HL-60 (cell line): ENCODE results near the gene AP2B1.
A peak's percentile ranks its signal among the peaks of the same experiment; 100 is the strongest.

ENCODE experiments used
- DNase-seq, 2 experiments: peaks; one replicate each; pipeline ENCODE4 v3.0.0-alpha.2; 2010 to 2020; ENCODE audit warnings: low read depth in 1 of 2, low spot score in 1 of 2
- H3K27ac ChIP-seq: fragments of 250-450 bp; sonication (Bioruptor Pico); replicated peaks from 2 replicates; pipeline ENCODE4 v1.5.1; 2020; ENCODE audit warnings: mild to moderate bottlenecking, moderate library complexity
- H3K27me3 ChIP-seq: fragments of 250-450 bp; sonication (Bioruptor Pico); 2 replicates; pipeline ENCODE4 v1.5.1; 2021; ENCODE audit warnings: mild to moderate bottlenecking, moderate library complexity; ENCODE audit not compliant: insufficient read depth, poor library complexity, severe bottlenecking
- H3K4me3 ChIP-seq: replicated peaks from 2 replicates; pipeline ENCODE4 v1.5.1; 2011; ENCODE audit warnings: mild to moderate bottlenecking, control low read depth, low read length; ENCODE audit not compliant: insufficient read depth
- CTCF ChIP-seq: IDR thresholded peaks from one replicate; pipeline ENCODE4 v1.5.1; 2011; ENCODE audit warnings: low read length, control low read depth, inconsistent platforms; ENCODE audit not compliant: insufficient read depth
- GABPA ChIP-seq: IDR thresholded peaks from 2 replicates; pipeline ENCODE4 v1.6.1; 2012; ENCODE audit warnings: low read depth
- POLR2AphosphoS5 ChIP-seq: IDR thresholded peaks from 2 replicates; pipeline ENCODE4 v1.6.1; 2012; ENCODE audit warnings: low read depth
- REST ChIP-seq: IDR thresholded peaks from 2 replicates; pipeline ENCODE4 v1.6.1; 2012; ENCODE audit warnings: low read depth; ENCODE audit not compliant: insufficient replicate concordance
- SPI1 ChIP-seq: IDR thresholded peaks from 2 replicates; pipeline ENCODE4 v1.6.1; 2012; ENCODE audit warnings: low read depth, mild to moderate bottlenecking, borderline replicate concordance

Gene AP2B1

GRCh38 chr17:35766489-35766877 lies 179.4 kb downstream of the AP2B1 start:
- peaks cover 3% of the 10 kb centered on the region for H3K27me3 ChIP-seq
- H3K4me3 ChIP-seq: no peak overlapping the region
- TF ChIP-seq GABPA (no peak), SPI1 (no peak), REST (no peak), CTCF (no peak), POLR2AphosphoS5 (no peak)
- H3K27ac ChIP-seq: no peak overlapping the region
- no peak for DNase-seq

- H3K27ac ChIP-seq: no peak overlapping the region
- TF ChIP-seq CTCF: peak; percentile 27
- no peak for TF ChIP-seq SPI1
- no peak overlapping the region for H3K4me3 ChIP-seq
- peak in 1 of 2 experiments; percentile 33 for DNase-seq
- H3K27me3 ChIP-seq: peaks cover 3% of the 10 kb centered on the region
Observed at GRCh38 chr17:35766903-35767510, 179.9 kb downstream of the AP2B1 start.

- TF ChIP-seq GABPA (no peak), CTCF (no peak), POLR2AphosphoS5 (no peak), REST (no peak), SPI1 (no peak)
- Histone ChIP-seq H3K4me3 (no peak overlapping the region), H3K27ac (no peak overlapping the region), H3K27me3 (peaks cover 6% of the 10 kb centered on the region)
- no peak for DNase-seq
Observed at GRCh38 chr17:35768797-35769196, 181.7 kb downstream of the AP2B1 start.

GRCh38 chr17:35769895-35770486 lies 182.9 kb downstream of the AP2B1 start:
- TF ChIP-seq GABPA: no peak
- no peak for TF ChIP-seq POLR2AphosphoS5
- no peak for TF ChIP-seq CTCF
- TF ChIP-seq REST: no peak
- no peak for TF ChIP-seq SPI1
- no peak overlapping the region for H3K4me3 ChIP-seq
- DNase-seq: no peak
- H3K27ac ChIP-seq: no peak overlapping the region
- H3K27me3 ChIP-seq: peaks cover 6% of the 10 kb centered on the region
